Brain microvascular endothelial cell (primary cell): ENCODE data around the gene TOB1.

Source experiments
- DNase-seq: peaks from one replicate; pipeline ENCODE4 v3.0.0-alpha.2; 2020
- H3K27ac ChIP-seq: fragments of 250-450 bp; sonication (Bioruptor Pico); 2 replicates; pipeline ENCODE4 v1.5.1; 2020; ENCODE audit warnings: mild to moderate bottlenecking, moderate library complexity
- H3K27me3 ChIP-seq: fragments of 250-450 bp; sonication (Bioruptor Pico); replicated peaks from 2 replicates; pipeline ENCODE4 v1.5.1; 2020; ENCODE audit warnings: mild to moderate bottlenecking
- H3K36me3 ChIP-seq: fragments of 250-450 bp; sonication (Bioruptor Pico); replicated peaks from 2 replicates; pipeline ENCODE4 v1.5.1; 2020; ENCODE audit warnings: mild to moderate bottlenecking
- H3K4me3 ChIP-seq: 2 replicates; pipeline ENCODE4 v1.5.1; 2011; ENCODE audit warnings: low read depth, mild to moderate bottlenecking, control low read depth, low read length, moderate library complexity
- in situ Hi-C: cut with HindIII; loops from 2 replicates; pipeline ENCODE4 v1.10.0; 2017; ENCODE audit warnings: low sequenced_read_pairs, low pct_ligation_motif_present
- TF ChIP-seq, protein P1 (sequence below): IDR thresholded peaks from 2 replicates; pipeline ENCODE4 v1.5.1; 2011; ENCODE audit warnings: low read depth, mild to moderate bottlenecking, moderate library complexity, low read length, control low read depth, inconsistent platforms; ENCODE audit errors: missing control alignments

The TOB1 gene

DNA sequence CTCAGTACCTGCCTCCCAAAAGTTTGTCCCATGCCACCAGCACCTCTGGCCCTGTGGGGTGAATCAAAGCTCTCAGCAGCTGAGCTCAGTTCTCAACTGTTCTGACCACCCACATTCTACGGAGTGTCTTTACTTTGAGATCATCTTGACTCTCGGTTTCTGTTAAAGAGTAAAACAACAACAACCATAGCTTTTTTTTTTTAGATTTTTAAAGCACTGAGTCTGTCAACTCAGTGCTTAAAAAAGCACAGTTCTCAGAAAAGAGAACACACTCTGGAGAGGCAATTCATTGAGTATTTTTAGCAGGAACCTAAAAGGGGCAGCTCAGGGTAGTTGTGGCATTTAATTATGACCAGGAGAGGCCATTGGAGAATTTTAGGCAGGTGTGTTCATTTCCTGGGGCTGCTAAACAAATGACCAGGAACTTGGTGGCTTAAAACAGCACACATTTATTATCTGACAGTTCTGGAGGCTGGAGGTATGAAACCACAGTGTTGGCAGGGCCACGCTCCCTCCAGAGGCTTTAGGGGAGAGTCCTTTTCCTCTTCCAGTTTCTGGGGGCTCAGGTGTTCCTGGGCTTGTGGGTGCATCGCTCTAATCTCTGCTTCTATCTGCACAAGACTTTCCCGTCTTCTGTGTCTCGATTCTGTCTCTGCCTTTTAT is 37.5 kb downstream of the TOB1 start:
- in situ Hi-C loops, result no loop called here
- DNase-seq, result no peak
- TF ChIP-seq, protein P1, sequence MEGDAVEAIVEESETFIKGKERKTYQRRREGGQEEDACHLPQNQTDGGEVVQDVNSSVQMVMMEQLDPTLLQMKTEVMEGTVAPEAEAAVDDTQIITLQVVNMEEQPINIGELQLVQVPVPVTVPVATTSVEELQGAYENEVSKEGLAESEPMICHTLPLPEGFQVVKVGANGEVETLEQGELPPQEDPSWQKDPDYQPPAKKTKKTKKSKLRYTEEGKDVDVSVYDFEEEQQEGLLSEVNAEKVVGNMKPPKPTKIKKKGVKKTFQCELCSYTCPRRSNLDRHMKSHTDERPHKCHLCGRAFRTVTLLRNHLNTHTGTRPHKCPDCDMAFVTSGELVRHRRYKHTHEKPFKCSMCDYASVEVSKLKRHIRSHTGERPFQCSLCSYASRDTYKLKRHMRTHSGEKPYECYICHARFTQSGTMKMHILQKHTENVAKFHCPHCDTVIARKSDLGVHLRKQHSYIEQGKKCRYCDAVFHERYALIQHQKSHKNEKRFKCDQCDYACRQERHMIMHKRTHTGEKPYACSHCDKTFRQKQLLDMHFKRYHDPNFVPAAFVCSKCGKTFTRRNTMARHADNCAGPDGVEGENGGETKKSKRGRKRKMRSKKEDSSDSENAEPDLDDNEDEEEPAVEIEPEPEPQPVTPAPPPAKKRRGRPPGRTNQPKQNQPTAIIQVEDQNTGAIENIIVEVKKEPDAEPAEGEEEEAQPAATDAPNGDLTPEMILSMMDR, result no peak
- H3K27ac ChIP-seq, result no peak overlapping the region
- no peaks in the 10 kb centered on the region for H3K27me3 ChIP-seq
- no peaks in the 10 kb centered on the region for H3K36me3 ChIP-seq
- no peak overlapping the region for H3K4me3 ChIP-seq

DNA sequence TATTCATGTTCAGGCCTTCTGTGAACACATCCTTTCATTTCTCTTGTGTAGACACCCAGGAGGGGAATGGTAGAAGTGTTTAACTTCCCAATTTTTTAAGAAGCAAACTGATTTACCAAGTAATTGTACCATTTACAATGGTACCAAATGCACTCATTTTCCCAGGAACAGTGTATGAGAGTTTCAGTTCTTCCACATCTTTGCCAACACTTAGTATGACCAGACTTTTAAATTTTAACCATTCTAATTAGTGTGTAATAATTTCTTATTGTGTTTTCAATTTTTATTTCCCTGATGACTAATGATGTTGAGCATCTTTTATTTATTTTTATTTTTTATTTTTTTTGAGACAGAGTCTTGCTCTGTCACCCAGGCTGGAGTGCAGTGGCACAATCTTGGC is 41.0 kb downstream of the TOB1 start:
- H3K4me3 ChIP-seq, result no peak overlapping the region
- no peak for DNase-seq
- no peak overlapping the region for H3K27ac ChIP-seq
- no peaks in the 10 kb centered on the region for H3K36me3 ChIP-seq
- in situ Hi-C loops, result no loop called here
- no peaks in the 10 kb centered on the region for H3K27me3 ChIP-seq
- TF ChIP-seq, protein P1, result no peak

DNA sequence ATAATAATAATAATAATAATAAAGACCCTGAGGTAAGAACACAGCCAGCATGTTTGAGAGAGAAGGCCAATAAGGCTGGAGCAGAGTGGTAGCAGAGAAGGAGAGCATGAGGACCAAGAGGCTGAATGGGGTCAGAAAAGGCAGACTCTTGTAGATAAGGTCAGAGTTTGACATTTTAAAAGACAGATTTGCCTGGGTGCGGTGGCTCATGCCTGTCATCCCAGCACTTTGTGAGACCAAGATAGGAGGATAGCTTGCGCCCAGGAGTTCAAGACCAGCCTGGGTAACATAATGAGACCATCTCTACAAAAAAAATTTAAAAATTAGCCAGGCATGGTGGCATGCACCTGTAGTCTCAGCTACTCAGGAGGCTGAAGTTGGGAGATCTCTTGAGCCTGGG is 41.7 kb downstream of the TOB1 start:
- H3K4me3 ChIP-seq, result no peak overlapping the region
- no peak for DNase-seq
- no peak overlapping the region for H3K27ac ChIP-seq
- in situ Hi-C loops, result no loop called here
- H3K27me3 ChIP-seq, result no peaks in the 10 kb centered on the region
- no peaks in the 10 kb centered on the region for H3K36me3 ChIP-seq
- TF ChIP-seq, protein P1, result no peak

DNA sequence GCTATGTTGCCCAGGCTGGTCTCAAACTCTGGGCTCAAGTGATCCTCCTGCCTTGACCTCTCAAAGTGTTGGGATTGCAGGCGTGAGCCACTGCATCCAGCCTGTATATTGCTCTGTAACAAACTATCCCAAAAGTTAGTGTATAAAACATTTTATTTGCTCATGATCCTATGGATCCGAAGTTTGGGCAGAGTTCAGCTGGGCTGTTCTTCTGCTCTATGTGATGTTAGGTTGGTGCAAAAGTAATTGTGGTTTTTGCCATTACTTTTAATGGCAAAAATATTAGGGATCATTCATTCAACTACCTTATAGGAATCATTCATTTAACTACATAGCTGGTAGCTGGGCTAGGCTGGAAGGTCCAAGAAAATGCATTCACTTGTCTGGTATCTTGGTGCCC is 43.6 kb downstream of the TOB1 start:
- in situ Hi-C loops, result no loop called here
- no peaks in the 10 kb centered on the region for H3K36me3 ChIP-seq
- no peak overlapping the region for H3K4me3 ChIP-seq
- no peaks in the 10 kb centered on the region for H3K27me3 ChIP-seq
- DNase-seq, result no peak
- no peak overlapping the region for H3K27ac ChIP-seq
- TF ChIP-seq, protein P1, result no peak

DNA sequence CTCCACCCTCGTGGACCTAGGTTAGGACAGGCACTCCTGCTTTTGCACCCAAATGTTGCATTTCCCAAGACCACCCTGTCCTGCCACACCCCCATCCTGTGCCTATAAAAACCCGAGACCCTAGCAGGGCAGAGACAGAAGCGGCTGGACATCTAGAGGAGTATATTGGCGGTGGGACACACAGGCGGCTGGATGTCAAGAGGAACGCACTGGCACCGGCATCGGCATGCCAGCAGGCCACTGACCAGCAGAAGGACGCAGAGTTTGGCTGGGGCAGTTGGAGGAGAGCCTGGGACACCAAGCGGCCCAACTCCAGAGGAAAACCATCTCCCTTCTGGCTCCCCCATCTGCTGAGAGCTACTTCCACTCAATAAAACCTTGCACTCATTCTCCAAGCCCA is 45.5 kb downstream of the TOB1 start:
- H3K27me3 ChIP-seq, result no peaks in the 10 kb centered on the region
- H3K27ac ChIP-seq, result no peak overlapping the region
- H3K36me3 ChIP-seq, result no peaks in the 10 kb centered on the region
- TF ChIP-seq, protein P1, result no peak
- no peak for DNase-seq
- no peak overlapping the region for H3K4me3 ChIP-seq
- in situ Hi-C loops, result no loop called here
